ENCODE measurements around the gene L3HYPDH.

DNA sequence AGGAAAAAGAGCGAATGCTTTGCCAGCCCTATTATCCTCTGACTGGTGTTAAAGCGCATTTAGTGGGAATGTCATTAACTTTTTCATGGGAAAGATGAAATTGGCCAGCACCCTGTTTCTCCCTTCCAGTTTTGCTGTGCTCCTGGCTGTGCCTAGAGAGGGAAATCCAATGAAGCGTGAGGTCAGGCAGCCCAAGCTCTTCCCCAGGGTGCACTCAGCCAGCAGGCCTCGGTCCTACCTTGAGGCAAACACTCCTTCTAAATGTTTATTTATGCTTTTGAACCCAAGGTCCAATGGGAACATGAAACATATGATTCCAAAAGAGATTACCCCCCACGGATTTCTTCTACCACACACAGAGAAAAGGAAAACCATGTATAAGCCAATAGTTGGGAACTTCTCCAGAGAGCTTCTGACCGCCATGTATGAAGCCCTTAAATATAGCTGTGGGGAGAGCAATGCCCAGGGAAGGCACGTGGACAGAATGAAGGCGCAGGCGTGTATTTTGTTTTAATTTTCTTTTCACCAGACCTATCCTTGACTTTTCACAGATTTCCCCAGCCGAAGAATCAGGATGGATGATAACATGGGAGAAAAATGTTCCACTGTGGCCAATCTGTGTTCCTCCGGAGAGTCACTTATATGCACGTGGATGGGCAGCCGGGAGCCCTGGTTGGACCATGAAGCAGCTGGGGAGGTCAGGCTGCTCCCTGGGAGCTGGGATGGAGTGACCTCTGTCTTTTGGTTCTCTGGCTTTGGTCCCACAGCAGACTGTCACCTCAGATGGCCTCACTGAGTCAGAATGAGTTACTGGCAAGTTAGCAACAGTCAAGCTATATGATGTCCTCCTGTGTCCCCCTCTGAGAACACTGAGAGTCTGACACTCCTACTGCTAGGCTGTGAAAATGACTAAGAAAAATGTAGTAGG, 56.3 kb downstream of the L3HYPDH start:
- TF ChIP-seq CTCF (IDR thresholded peaks at IDR 0.05; ENCODE audit: poor library complexity, severe bottlenecking): no peak
- TF ChIP-seq, protein P1, sequence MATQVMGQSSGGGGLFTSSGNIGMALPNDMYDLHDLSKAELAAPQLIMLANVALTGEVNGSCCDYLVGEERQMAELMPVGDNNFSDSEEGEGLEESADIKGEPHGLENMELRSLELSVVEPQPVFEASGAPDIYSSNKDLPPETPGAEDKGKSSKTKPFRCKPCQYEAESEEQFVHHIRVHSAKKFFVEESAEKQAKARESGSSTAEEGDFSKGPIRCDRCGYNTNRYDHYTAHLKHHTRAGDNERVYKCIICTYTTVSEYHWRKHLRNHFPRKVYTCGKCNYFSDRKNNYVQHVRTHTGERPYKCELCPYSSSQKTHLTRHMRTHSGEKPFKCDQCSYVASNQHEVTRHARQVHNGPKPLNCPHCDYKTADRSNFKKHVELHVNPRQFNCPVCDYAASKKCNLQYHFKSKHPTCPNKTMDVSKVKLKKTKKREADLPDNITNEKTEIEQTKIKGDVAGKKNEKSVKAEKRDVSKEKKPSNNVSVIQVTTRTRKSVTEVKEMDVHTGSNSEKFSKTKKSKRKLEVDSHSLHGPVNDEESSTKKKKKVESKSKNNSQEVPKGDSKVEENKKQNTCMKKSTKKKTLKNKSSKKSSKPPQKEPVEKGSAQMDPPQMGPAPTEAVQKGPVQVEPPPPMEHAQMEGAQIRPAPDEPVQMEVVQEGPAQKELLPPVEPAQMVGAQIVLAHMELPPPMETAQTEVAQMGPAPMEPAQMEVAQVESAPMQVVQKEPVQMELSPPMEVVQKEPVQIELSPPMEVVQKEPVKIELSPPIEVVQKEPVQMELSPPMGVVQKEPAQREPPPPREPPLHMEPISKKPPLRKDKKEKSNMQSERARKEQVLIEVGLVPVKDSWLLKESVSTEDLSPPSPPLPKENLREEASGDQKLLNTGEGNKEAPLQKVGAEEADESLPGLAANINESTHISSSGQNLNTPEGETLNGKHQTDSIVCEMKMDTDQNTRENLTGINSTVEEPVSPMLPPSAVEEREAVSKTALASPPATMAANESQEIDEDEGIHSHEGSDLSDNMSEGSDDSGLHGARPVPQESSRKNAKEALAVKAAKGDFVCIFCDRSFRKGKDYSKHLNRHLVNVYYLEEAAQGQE (IDR thresholded peaks at IDR 0.05; ENCODE audit: borderline replicate concordance): no peak
- no peak for TF ChIP-seq EZH2 (IDR thresholded peaks at IDR 0.05; ENCODE audit: borderline replicate concordance, insufficient read depth, low read length, poor library complexity, severe bottlenecking)
- no peak for TF ChIP-seq MXI1 (conservative IDR thresholded peaks at IDR 0.05; ENCODE audit: poor library complexity, severe bottlenecking)
- TF ChIP-seq SMC3 (conservative IDR thresholded peaks at IDR 0.05; ENCODE audit: poor library complexity): no peak
- no peak for TF ChIP-seq EP300 (conservative IDR thresholded peaks at IDR 0.05; ENCODE audit: poor library complexity, severe bottlenecking)
- no peak for TF ChIP-seq TAF1 (IDR thresholded peaks at IDR 0.05; ENCODE audit: low read depth)
